Psoas muscle (tissue), 8 donors: Measurements from ENCODE around the gene RASGEF1C. TPM values are rescaled to one million over a fixed set of nuclear protein-coding genes. Genes with fewer than 3 reads are reported as not detected.

Source experiments
- ATAC-seq, 4 donors: fragments of 200-7000 bp; cut with Tn5 transposase; one replicate each; pipeline ENCODE4 v1.9.1; 2020; ENCODE audit warnings: moderate library complexity in 3 of 4, mild to moderate bottlenecking in 2 of 4
- DNase-seq, 2 donors: peaks; one replicate each; pipeline ENCODE4 v3.0.0-alpha.2; 2020
- H3K27ac ChIP-seq: fragments of 200-600 bp; one replicate; pipeline ENCODE4 v1.8.0; 2022
- H3K27me3 ChIP-seq, 3 donors: fragments of 200-600 bp in 1 of 3; one replicate each; pipeline versions ENCODE4 v1.6.1 to v1.8.0; 2013 to 2022; ENCODE audit warnings: low read length in 2 of 3, mild to moderate bottlenecking in 2 of 3, moderate library complexity in 1 of 3; ENCODE audit not compliant: insufficient read depth in 3 of 3
- H3K36me3 ChIP-seq, 2 donors: fragments of 200-600 bp in 1 of 2; one replicate each; pipeline versions ENCODE4 v1.6.1 to v1.8.0; 2013 to 2022; ENCODE audit warnings: low read depth in 1 of 2, mild to moderate bottlenecking in 1 of 2, moderate library complexity in 1 of 2; ENCODE audit not compliant: insufficient read depth in 1 of 2
- H3K4me1 ChIP-seq: fragments of 200-600 bp; one replicate; pipeline ENCODE4 v1.8.0; 2022
- H3K4me3 ChIP-seq: fragments of 200-600 bp; one replicate; pipeline ENCODE4 v1.8.0; 2022; ENCODE audit warnings: mild to moderate bottlenecking
- H3K9me3 ChIP-seq: fragments of 200-600 bp; one replicate; pipeline ENCODE4 v1.8.0; 2022
- CTCF ChIP-seq: fragments of 200-600 bp; IDR thresholded peaks from one replicate; pipeline ENCODE4 v1.8.0; 2022; ENCODE audit warnings: antibody characterized with exemption
- WGBS, 3 donors: extraction: QIAGEN DNeasy Blood & Tissue Kit; methylation state at CpG; one replicate each; pipeline versions ENCODE4 v1.1.6 to v1.1.7; 2013; 5-methylcytosine and 5-hydroxymethylcytosine counted together
- intact Hi-C, 2 donors: fragments of 100-400 bp; cut with DNase I; formaldehyde crosslinking; loops; one replicate each; pipeline versions ENCODE4 v1.11.0 to v1.14.2; 2022
- polyA plus RNA-seq, 3 donors: library from polyadenylated mRNA; stranded (reverse); fragments of 200-250 nt; gene quantifications; one replicate each; pipeline ENCODE4 v1.2.3, GENCODE V29; 2013
- total RNA-seq, 4 donors: library from RNA; stranded (reverse); fragmentation: NEBNext Ultra II Directional in 2 of 4; extraction: Animal tissue kit (Norgen Biotek cat#: 25700) in 2 of 4; gene quantifications; one replicate each; pipeline versions ENCODE4 v1.2.1 to v1.2.4, GENCODE V29; 2021 to 2023
- donor health status: healthy with polysubstance abuse.
- donor health status: DM: no; HTN: no; CAD: no; lungs with moderate emphysema.
- donor health status: Bipolar disorder and iron deficiency.
- donor health status: healthy.
- donor health status: DM: yes; HTN: yes; CAD: no.
- donor health status: DM: no; HTN: no; CAD: no.
- donor health status: DM: no; HTN: no; CAD: no.
- donor health status: DM: yes; HTN: yes; CAD: no.

RASGEF1C gene
- total and polyA plus RNA-seq, 7 donors: 0.03 to 0.05 (median 0.04) TPM; not detected in 4

- Histone ChIP-seq H3K9me3 (no peaks in the 10 kb centered on the region), H3K36me3 (no peaks in the 10 kb centered on the region), H3K27ac (no peak overlapping the region), H3K27me3 (peaks cover 0 to 28% (median 5%) of the 10 kb centered on the region in 3 donors), H3K4me3 (no peak overlapping the region), H3K4me1 (no peaks in the 10 kb centered on the region)
- intact Hi-C loops: loop anchor here in 1 of 2 donors (10.0 kb wide), 1 partner anchor 203 kb away; no protein-coding TSS in a partner anchor
- 75 to 78% (median 76%) methylated on average over 9 of the region's 9 CpGs for WGBS, 3 donors
- DNase-seq (no peak), ATAC-seq (no peak)
- no peak for TF ChIP-seq CTCF
Observed at GRCh38 chr5:180121826-180122413, 87.1 kb downstream of the RASGEF1C start.

GRCh38 chr5:180120237-180121101 lies 88.5 kb downstream of the RASGEF1C start:
- peaks cover 0 to 15% (median 5%) of the 10 kb centered on the region in 3 donors for H3K27me3 ChIP-seq
- peak in 1 of 2 donors; percentile 26 for DNase-seq
- H3K36me3 ChIP-seq: no peaks in the 10 kb centered on the region
- H3K9me3 ChIP-seq: no peaks in the 10 kb centered on the region
- no peaks in the 10 kb centered on the region for H3K4me1 ChIP-seq
- no peak overlapping the region for H3K27ac ChIP-seq
- WGBS, 3 donors: 77 to 90% (median 79%) methylated on average over 24 to 28 of the region's 28 CpGs
- ATAC-seq: no peak
- H3K4me3 ChIP-seq: no peak overlapping the region
- intact Hi-C loops: loop anchor here in 1 of 2 donors (10.0 kb wide), 1 partner anchor 204 kb away; no protein-coding TSS in a partner anchor
- no peak for TF ChIP-seq CTCF

- 85 to 93% (median 91%) methylated on average over 11 to 12 of the region's 12 CpGs for WGBS, 3 donors
- intact Hi-C loops: loop anchor here in 1 of 2 donors (10.0 kb wide), 1 partner anchor 205 kb away; no protein-coding TSS in a partner anchor
- ATAC-seq (no peak), DNase-seq (peak in 1 of 2 donors; percentile 49)
- Histone ChIP-seq H3K36me3 (no peaks in the 10 kb centered on the region), H3K4me1 (no peaks in the 10 kb centered on the region), H3K4me3 (no peak overlapping the region), H3K27me3 (peaks cover 0 to 11% (median 5%) of the 10 kb centered on the region in 3 donors), H3K27ac (no peak overlapping the region), H3K9me3 (no peaks in the 10 kb centered on the region)
- no peak for TF ChIP-seq CTCF
Observed at GRCh38 chr5:180119903-180120236, 89.1 kb downstream of the RASGEF1C start.

GRCh38 chr5:180119031-180119902 lies 89.7 kb downstream of the RASGEF1C start:
- WGBS, 3 donors: 89 to 96% (median 91%) methylated on average over 20 to 23 of the region's 23 CpGs

More at GRCh38 chr5:180119031-180119902, 89.7 kb downstream of the RASGEF1C start:
- DNase-seq (peak in 1 of 2 donors; percentile 57), ATAC-seq (no peak)
- Histone ChIP-seq H3K9me3 (no peaks in the 10 kb centered on the region), H3K4me3 (no peak overlapping the region), H3K27me3 (peaks cover 0 to 6% (median 5%) of the 10 kb centered on the region in 3 donors), H3K27ac (no peak overlapping the region), H3K4me1 (no peaks in the 10 kb centered on the region), H3K36me3 (no peaks in the 10 kb centered on the region)
- no peak for TF ChIP-seq CTCF
- intact Hi-C loops: no loop called here
